ENCODE results near the gene MCC. TPM values are rescaled to one million over a fixed set of nuclear protein-coding genes. Genes with fewer than 3 reads are reported as not detected.

The MCC gene
- polyA plus RNA-seq, 4 donors, result 0.45 to 3.5 (median 1.6) TPM

- DNase-seq, result no peak
- Histone ChIP-seq H3K9me3 (ENCODE audit: control insufficient read depth in 2 of 2, insufficient read depth in 1 of 2, low read depth in 1 of 2, low read length in 1 of 2) (no peaks in the 10 kb centered on the region), H3K36me3 (ENCODE audit: control insufficient read depth in 3 of 3, insufficient read depth in 2 of 3, low read depth in 1 of 3, low read length in 3 of 3) (no peaks in the 10 kb centered on the region), H3K4me1 (ENCODE audit: control insufficient read depth in 3 of 3, insufficient read depth in 2 of 3, low read depth in 1 of 3, low read length in 2 of 3) (peaks cover 0 to 8% (median 4%) of the 10 kb centered on the region in 3 donors), H3K27ac (ENCODE audit: low read depth in 1 of 3, low read length in 2 of 3) (no peak overlapping the region), H3K27me3 (ENCODE audit: control insufficient read depth in 3 of 3, insufficient read depth in 3 of 3, low read length in 3 of 3) (peaks cover 0 to 7% (median 0%) of the 10 kb centered on the region in 3 donors), H3K4me3 (ENCODE audit: low read depth in 1 of 3, low read length in 3 of 3) (no peak overlapping the region)
- FAIRE-seq, result no peak
- 96% methylated on average over 1 of the region's 1 CpG for WGBS, 3 donors
Observed at GRCh38 chr5:113214606-113215323, 273.5 kb downstream of the MCC start.

- FAIRE-seq (no peak), DNase-seq (no peak)
- 80 to 86% (median 81%) methylated on average over 14 of the region's 14 CpGs for WGBS, 3 donors
- H3K4me1 ChIP-seq (ENCODE audit: control insufficient read depth in 3 of 3, insufficient read depth in 2 of 3, low read depth in 1 of 3, low read length in 2 of 3), result peaks cover 0 to 8% (median 4%) of the 10 kb centered on the region in 3 donors
- no peak overlapping the region for H3K4me3 ChIP-seq (ENCODE audit: low read depth in 1 of 3, low read length in 3 of 3)
- no peak overlapping the region for H3K27ac ChIP-seq (ENCODE audit: low read depth in 1 of 3, low read length in 2 of 3)
- peaks cover 0 to 7% (median 0%) of the 10 kb centered on the region in 3 donors for H3K27me3 ChIP-seq (ENCODE audit: control insufficient read depth in 3 of 3, insufficient read depth in 3 of 3, low read length in 3 of 3)
- H3K36me3 ChIP-seq (ENCODE audit: control insufficient read depth in 3 of 3, insufficient read depth in 2 of 3, low read depth in 1 of 3, low read length in 3 of 3), result no peaks in the 10 kb centered on the region
- H3K9me3 ChIP-seq (ENCODE audit: control insufficient read depth in 2 of 2, insufficient read depth in 1 of 2, low read depth in 1 of 2, low read length in 1 of 2), result no peaks in the 10 kb centered on the region
Observed at GRCh38 chr5:113213551-113214425, 274.5 kb downstream of the MCC start.

GRCh38 chr5:113212244-113212920 lies 275.9 kb downstream of the MCC start:
- FAIRE-seq (no peak), DNase-seq (no peak)
- no peak overlapping the region for H3K4me3 ChIP-seq (ENCODE audit: low read depth in 1 of 3, low read length in 3 of 3)
- H3K27me3 ChIP-seq (ENCODE audit: control insufficient read depth in 3 of 3, insufficient read depth in 3 of 3, low read length in 3 of 3), result peaks cover 0 to 3% (median 0%) of the 10 kb centered on the region in 3 donors
- WGBS, 3 donors, result 35 to 41% (median 39%) methylated on average over 5 of the region's 5 CpGs
- H3K36me3 ChIP-seq (ENCODE audit: control insufficient read depth in 3 of 3, insufficient read depth in 2 of 3, low read depth in 1 of 3, low read length in 3 of 3), result no peaks in the 10 kb centered on the region
- H3K4me1 ChIP-seq (ENCODE audit: control insufficient read depth in 3 of 3, insufficient read depth in 2 of 3, low read depth in 1 of 3, low read length in 2 of 3), result no peaks in the 10 kb centered on the region
- no peak overlapping the region for H3K27ac ChIP-seq (ENCODE audit: low read depth in 1 of 3, low read length in 2 of 3)
- no peaks in the 10 kb centered on the region for H3K9me3 ChIP-seq (ENCODE audit: control insufficient read depth in 2 of 2, insufficient read depth in 1 of 2, low read depth in 1 of 2, low read length in 1 of 2)

- H3K27me3 ChIP-seq (ENCODE audit: control insufficient read depth in 3 of 3, insufficient read depth in 3 of 3, low read length in 3 of 3), result peaks cover 0 to 1% (median 0%) of the 10 kb centered on the region in 3 donors
- H3K27ac ChIP-seq (ENCODE audit: low read depth in 1 of 3, low read length in 2 of 3), result no peak overlapping the region
- 78 to 85% (median 83%) methylated on average over 4 of the region's 4 CpGs for WGBS, 3 donors
- no peak for DNase-seq
- no peaks in the 10 kb centered on the region for H3K4me1 ChIP-seq (ENCODE audit: control insufficient read depth in 3 of 3, insufficient read depth in 2 of 3, low read depth in 1 of 3, low read length in 2 of 3)
- no peak overlapping the region for H3K4me3 ChIP-seq (ENCODE audit: low read depth in 1 of 3, low read length in 3 of 3)
- no peaks in the 10 kb centered on the region for H3K36me3 ChIP-seq (ENCODE audit: control insufficient read depth in 3 of 3, insufficient read depth in 2 of 3, low read depth in 1 of 3, low read length in 3 of 3)
- no peak for FAIRE-seq
- no peaks in the 10 kb centered on the region for H3K9me3 ChIP-seq (ENCODE audit: control insufficient read depth in 2 of 2, insufficient read depth in 1 of 2, low read depth in 1 of 2, low read length in 1 of 2)
Observed at GRCh38 chr5:113209498-113209897, 278.8 kb downstream of the MCC start.

- Histone ChIP-seq H3K27me3 (ENCODE audit: control insufficient read depth in 3 of 3, insufficient read depth in 3 of 3, low read length in 3 of 3) (no peaks in the 10 kb centered on the region), H3K27ac (ENCODE audit: low read depth in 1 of 3, low read length in 2 of 3) (no peak overlapping the region), H3K9me3 (ENCODE audit: control insufficient read depth in 2 of 2, insufficient read depth in 1 of 2, low read depth in 1 of 2, low read length in 1 of 2) (no peaks in the 10 kb centered on the region), H3K4me3 (ENCODE audit: low read depth in 1 of 3, low read length in 3 of 3) (no peak overlapping the region), H3K4me1 (ENCODE audit: control insufficient read depth in 3 of 3, insufficient read depth in 2 of 3, low read depth in 1 of 3, low read length in 2 of 3) (peaks cover 0 to 3% (median 0%) of the 10 kb centered on the region in 3 donors), H3K36me3 (ENCODE audit: control insufficient read depth in 3 of 3, insufficient read depth in 2 of 3, low read depth in 1 of 3, low read length in 3 of 3) (no peaks in the 10 kb centered on the region)
- FAIRE-seq, result no peak
- 85 to 91% (median 85%) methylated on average over 3 of the region's 3 CpGs for WGBS, 3 donors
- no peak for DNase-seq
Observed at GRCh38 chr5:113205807-113206206, 282.4 kb downstream of the MCC start.

GRCh38 chr5:113205323-113205722 lies 282.9 kb downstream of the MCC start:
- H3K4me1 ChIP-seq (ENCODE audit: control insufficient read depth in 3 of 3, insufficient read depth in 2 of 3, low read depth in 1 of 3, low read length in 2 of 3), result peaks cover 0 to 3% (median 0%) of the 10 kb centered on the region in 3 donors
- H3K4me3 ChIP-seq (ENCODE audit: low read depth in 1 of 3, low read length in 3 of 3), result no peak overlapping the region
- no peaks in the 10 kb centered on the region for H3K36me3 ChIP-seq (ENCODE audit: control insufficient read depth in 3 of 3, insufficient read depth in 2 of 3, low read depth in 1 of 3, low read length in 3 of 3)
- no peak overlapping the region for H3K27ac ChIP-seq (ENCODE audit: low read depth in 1 of 3, low read length in 2 of 3)
- H3K9me3 ChIP-seq (ENCODE audit: control insufficient read depth in 2 of 2, insufficient read depth in 1 of 2, low read depth in 1 of 2, low read length in 1 of 2), result no peaks in the 10 kb centered on the region
- WGBS, 3 donors, result 55 to 67% (median 65%) methylated on average over 1 of the region's 1 CpG
- H3K27me3 ChIP-seq (ENCODE audit: control insufficient read depth in 3 of 3, insufficient read depth in 3 of 3, low read length in 3 of 3), result no peaks in the 10 kb centered on the region
- no peak for DNase-seq
- FAIRE-seq, result no peak

- DNase-seq, result no peak
- H3K4me3 ChIP-seq (ENCODE audit: low read depth in 1 of 3, low read length in 3 of 3), result no peak overlapping the region
- 79 to 86% (median 82%) methylated on average over 7 of the region's 7 CpGs for WGBS, 3 donors
Observed at GRCh38 chr5:113204525-113205161, 283.6 kb downstream of the MCC start.

GRCh38 chr5:113203916-113204315 lies 284.3 kb downstream of the MCC start:
- no peaks in the 10 kb centered on the region for H3K27me3 ChIP-seq (ENCODE audit: control insufficient read depth in 3 of 3, insufficient read depth in 3 of 3, low read length in 3 of 3)
- no peak overlapping the region for H3K27ac ChIP-seq (ENCODE audit: low read depth in 1 of 3, low read length in 2 of 3)
- WGBS, 3 donors, result 91 to 94% (median 94%) methylated on average over 7 of the region's 7 CpGs
- no peaks in the 10 kb centered on the region for H3K9me3 ChIP-seq (ENCODE audit: control insufficient read depth in 2 of 2, insufficient read depth in 1 of 2, low read depth in 1 of 2, low read length in 1 of 2)
- H3K36me3 ChIP-seq (ENCODE audit: control insufficient read depth in 3 of 3, insufficient read depth in 2 of 3, low read depth in 1 of 3, low read length in 3 of 3), result no peaks in the 10 kb centered on the region
- DNase-seq (no peak), FAIRE-seq (no peak)
- no peak overlapping the region for H3K4me3 ChIP-seq (ENCODE audit: low read depth in 1 of 3, low read length in 3 of 3)
- H3K4me1 ChIP-seq (ENCODE audit: control insufficient read depth in 3 of 3, insufficient read depth in 2 of 3, low read depth in 1 of 3, low read length in 2 of 3), result peaks cover 0 to 3% (median 0%) of the 10 kb centered on the region in 3 donors

More at GRCh38 chr5:113204525-113205161, 283.6 kb downstream of the MCC start:
- Histone ChIP-seq H3K27me3 (ENCODE audit: control insufficient read depth in 3 of 3, insufficient read depth in 3 of 3, low read length in 3 of 3) (no peaks in the 10 kb centered on the region), H3K9me3 (ENCODE audit: control insufficient read depth in 2 of 2, insufficient read depth in 1 of 2, low read depth in 1 of 2, low read length in 1 of 2) (no peaks in the 10 kb centered on the region), H3K27ac (ENCODE audit: low read depth in 1 of 3, low read length in 2 of 3) (no peak overlapping the region), H3K36me3 (ENCODE audit: control insufficient read depth in 3 of 3, insufficient read depth in 2 of 3, low read depth in 1 of 3, low read length in 3 of 3) (no peaks in the 10 kb centered on the region), H3K4me1 (ENCODE audit: control insufficient read depth in 3 of 3, insufficient read depth in 2 of 3, low read depth in 1 of 3, low read length in 2 of 3) (peaks cover 0 to 3% (median 0%) of the 10 kb centered on the region in 3 donors)
- no peak for FAIRE-seq

All from small intestine (tissue), 7 donors.